Nephron (organoid): ENCODE measurements around the gene MKKS.

Experiments used
- H3K27ac Mint-ChIP-seq, 3 experiments: 2 replicates each; pipeline ENCODE4 v1.8.0; 2020; ENCODE audit warnings: mixed read lengths in 3 of 3, mild to moderate bottlenecking in 2 of 3, moderate library complexity in 1 of 3
- H3K27me3 Mint-ChIP-seq: 2 replicates; pipeline ENCODE4 v1.8.0; 2021; ENCODE audit warnings: low read depth, mild to moderate bottlenecking, moderate library complexity, mixed read lengths
- H3K36me3 Mint-ChIP-seq: 2 replicates; pipeline ENCODE4 v1.8.0; 2020; ENCODE audit warnings: low read depth, mixed read lengths
- H3K4me1 Mint-ChIP-seq: 2 replicates; pipeline ENCODE4 v1.8.0; 2020; ENCODE audit warnings: mixed read lengths
- H3K4me3 Mint-ChIP-seq, 3 experiments: 2 replicates each; pipeline ENCODE4 v1.8.0; 2020; ENCODE audit warnings: mild to moderate bottlenecking in 3 of 3, mixed read lengths in 3 of 3, moderate library complexity in 2 of 3
- H3K9me3 Mint-ChIP-seq: 2 replicates; pipeline ENCODE4 v1.8.0; 2020; ENCODE audit warnings: mixed read lengths
- CTCF ChIP-seq, 3 experiments: fragments of 200-600 bp; sonication (generic); IDR thresholded peaks; one replicate each; pipeline ENCODE4 v1.5.0; 2021; ENCODE audit warnings: antibody characterized with exemption in 3 of 3; ENCODE audit not compliant: unreplicated experiment in 3 of 3

The MKKS gene

DNA sequence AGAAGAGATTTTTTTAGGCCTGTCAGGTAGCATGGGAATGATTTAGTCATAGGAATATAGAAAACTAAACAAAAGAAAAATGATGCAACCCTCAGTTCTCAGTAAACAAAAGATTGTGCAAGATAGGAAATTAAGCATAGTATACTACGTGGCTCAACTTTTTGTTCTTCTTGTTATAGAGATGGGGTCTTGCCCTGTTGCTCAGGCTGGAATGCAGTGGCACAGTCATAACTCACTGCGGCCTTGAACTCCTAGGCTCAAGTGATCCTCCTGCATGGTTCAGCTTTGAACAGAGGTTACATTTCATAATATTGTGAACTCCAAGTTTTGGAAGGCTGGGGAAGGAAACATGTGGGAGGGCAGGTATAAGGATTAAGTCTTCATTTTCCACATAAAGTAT, 29.6 kb upstream of the MKKS start:
- peaks cover 31% of the 10 kb centered on the region for H3K4me1 Mint-ChIP-seq
- H3K36me3 Mint-ChIP-seq, result peaks cover 40% of the 10 kb centered on the region
- H3K27ac Mint-ChIP-seq, result peak overlapping the region in 1 of 3 experiments; percentile 52
- no peak for TF ChIP-seq CTCF (IDR thresholded peaks at IDR 0.05; ENCODE audit: unreplicated experiment in 3 of 3)
- no peak overlapping the region for H3K4me3 Mint-ChIP-seq
- H3K9me3 Mint-ChIP-seq, result peaks cover 18% of the 10 kb centered on the region
- no peaks in the 10 kb centered on the region for H3K27me3 Mint-ChIP-seq

- H3K4me1 Mint-ChIP-seq, result peaks cover 20% of the 10 kb centered on the region
- no peak for TF ChIP-seq CTCF (IDR thresholded peaks at IDR 0.05; ENCODE audit: unreplicated experiment in 3 of 3)
- H3K4me3 Mint-ChIP-seq, result no peak overlapping the region
- no peaks in the 10 kb centered on the region for H3K27me3 Mint-ChIP-seq
- H3K36me3 Mint-ChIP-seq, result peaks cover 45% of the 10 kb centered on the region
- H3K27ac Mint-ChIP-seq, result no peak overlapping the region
- peaks cover 25% of the 10 kb centered on the region for H3K9me3 Mint-ChIP-seq
Measured at GRCh38 chr20:10462516-10462915, 28.5 kb upstream of the MKKS start.

DNA sequence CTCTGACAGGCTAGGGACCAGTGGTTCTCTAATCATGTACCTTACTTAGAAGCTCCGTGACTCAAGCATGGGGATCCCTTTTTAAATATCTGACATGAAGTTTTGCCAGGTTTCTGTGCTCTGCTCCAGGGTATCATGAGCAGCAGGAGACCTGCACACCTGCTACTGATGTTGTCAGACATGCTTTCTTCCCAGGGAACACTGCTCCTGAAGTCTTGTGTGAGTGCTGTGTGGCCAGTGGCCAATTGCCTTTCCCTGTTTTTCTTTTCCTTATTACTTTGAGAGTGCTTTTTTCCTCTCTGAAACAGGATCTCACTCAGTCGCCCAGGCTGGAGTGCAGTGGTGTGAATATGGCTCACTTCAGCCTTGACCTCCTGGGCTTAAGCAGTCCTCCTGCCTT, 27.5 kb upstream of the MKKS start:
- Mint-ChIP-seq H3K36me3 (peaks cover 51% of the 10 kb centered on the region), H3K27me3 (no peaks in the 10 kb centered on the region), H3K9me3 (peaks cover 33% of the 10 kb centered on the region), H3K4me1 (peaks cover 10% of the 10 kb centered on the region), H3K4me3 (no peak overlapping the region), H3K27ac (no peak overlapping the region)
- TF ChIP-seq CTCF (IDR thresholded peaks at IDR 0.05; ENCODE audit: unreplicated experiment in 3 of 3), result no peak

GRCh38 chr20:10454151-10454750, 20.2 kb upstream of the MKKS start:
- peaks cover 21% of the 10 kb centered on the region for H3K36me3 Mint-ChIP-seq
- peaks cover 5% of the 10 kb centered on the region for H3K4me1 Mint-ChIP-seq
- H3K9me3 Mint-ChIP-seq, result peaks cover 20% of the 10 kb centered on the region
- H3K27ac Mint-ChIP-seq, result no peak overlapping the region
- TF ChIP-seq CTCF (IDR thresholded peaks at IDR 0.05; ENCODE audit: unreplicated experiment in 3 of 3), result no peak
- H3K27me3 Mint-ChIP-seq, result no peaks in the 10 kb centered on the region
- no peak overlapping the region for H3K4me3 Mint-ChIP-seq

GRCh38 chr20:10453241-10453640, 19.2 kb upstream of the MKKS start:
- peaks cover 5% of the 10 kb centered on the region for H3K4me1 Mint-ChIP-seq
- no peak for TF ChIP-seq CTCF (IDR thresholded peaks at IDR 0.05; ENCODE audit: unreplicated experiment in 3 of 3)

GRCh38 chr20:10449270-10449669, 15.2 kb upstream of the MKKS start:
- Mint-ChIP-seq H3K4me1 (peaks cover 16% of the 10 kb centered on the region), H3K36me3 (peaks cover 3% of the 10 kb centered on the region), H3K27ac (no peak overlapping the region), H3K9me3 (no peaks in the 10 kb centered on the region), H3K4me3 (no peak overlapping the region), H3K27me3 (no peaks in the 10 kb centered on the region)
- no peak for TF ChIP-seq CTCF (IDR thresholded peaks at IDR 0.05; ENCODE audit: unreplicated experiment in 3 of 3)

More at GRCh38 chr20:10453241-10453640, 19.2 kb upstream of the MKKS start:
- Mint-ChIP-seq H3K27me3 (no peaks in the 10 kb centered on the region), H3K4me3 (no peak overlapping the region), H3K27ac (no peak overlapping the region), H3K36me3 (peaks cover 11% of the 10 kb centered on the region), H3K9me3 (peaks cover 13% of the 10 kb centered on the region)
